DLD1 (cell line): ENCODE results near the gene CDH22.

Experiments used
- in situ Hi-C: cut with HindIII; loops from 2 replicates; pipeline ENCODE4 v1.10.0; 2017; ENCODE audit warnings: low sequenced_read_pairs

Gene CDH22

GRCh38 chr20:46154796-46155195, 153.5 kb downstream of the CDH22 start:
- in situ Hi-C loops = no loop called here

- in situ Hi-C loops = no loop called here
These were observed 154.0 kb downstream of the CDH22 start for GRCh38 chr20:46154305-46154704.

GRCh38 chr20:46152824-46153586, 155.3 kb downstream of the CDH22 start:
- in situ Hi-C loops = no loop called here

- in situ Hi-C loops = no loop called here
These were observed 156.4 kb downstream of the CDH22 start for GRCh38 chr20:46151936-46152335.

GRCh38 chr20:46150943-46151342, 157.4 kb downstream of the CDH22 start:
- in situ Hi-C loops = no loop called here

GRCh38 chr20:46148313-46149208, 159.7 kb downstream of the CDH22 start:
- in situ Hi-C loops = no loop called here

GRCh38 chr20:46145713-46146112, 162.6 kb downstream of the CDH22 start:
- in situ Hi-C loops = no loop called here

- in situ Hi-C loops = no loop called here
These were observed 163.8 kb downstream of the CDH22 start for GRCh38 chr20:46144432-46145025.

- in situ Hi-C loops = no loop called here
These were observed 166.2 kb downstream of the CDH22 start for GRCh38 chr20:46142124-46142523.

- in situ Hi-C loops = loop anchor here (10.0 kb wide), 1 partner anchor 255 kb away; no protein-coding TSS in a partner anchor
These were observed 168.3 kb downstream of the CDH22 start for GRCh38 chr20:46139908-46140482.

GRCh38 chr20:46139266-46139889, 168.9 kb downstream of the CDH22 start:
- in situ Hi-C loops = loop anchor here (10.0 kb wide), 1 partner anchor 255 kb away; no protein-coding TSS in a partner anchor

- in situ Hi-C loops = loop anchor here (10.0 kb wide), 1 partner anchor 257 kb away; no protein-coding TSS in a partner anchor
These were observed 170.5 kb downstream of the CDH22 start for GRCh38 chr20:46137816-46138215.

- in situ Hi-C loops = loop anchor here (10.0 kb wide), 1 partner anchor 259 kb away; no protein-coding TSS in a partner anchor
These were observed 172.3 kb downstream of the CDH22 start for GRCh38 chr20:46135856-46136633.

GRCh38 chr20:46134716-46135115, 173.6 kb downstream of the CDH22 start:
- in situ Hi-C loops = loop anchor here (5.0 to 10.0 kb wide), 2 partner anchors 58 to 260 kb away; no protein-coding TSS in a partner anchor

GRCh38 chr20:46133886-46134654, 174.2 kb downstream of the CDH22 start:
- in situ Hi-C loops = loop anchor here (5.0 to 10.0 kb wide), 2 partner anchors 58 to 261 kb away; no protein-coding TSS in a partner anchor

GRCh38 chr20:46132705-46133120, 175.6 kb downstream of the CDH22 start:
- in situ Hi-C loops = loop anchor here (5.0 to 10.0 kb wide), 2 partner anchors 60 to 262 kb away; no protein-coding TSS in a partner anchor

GRCh38 chr20:46131396-46131795, 176.9 kb downstream of the CDH22 start:
- in situ Hi-C loops = loop anchor here (5.0 to 10.0 kb wide), 2 partner anchors 61 to 263 kb away; no protein-coding TSS in a partner anchor

GRCh38 chr20:46130534-46130933, 177.8 kb downstream of the CDH22 start:
- in situ Hi-C loops = loop anchor here (5.0 to 10.0 kb wide), 2 partner anchors 62 to 264 kb away; no protein-coding TSS in a partner anchor
